Lower lobe of right lung (tissue), 2 donors: Measurements from ENCODE around the gene LMTK2. TPM values are rescaled to one million over a fixed set of nuclear protein-coding genes. Genes with fewer than 3 reads are reported as not detected.
A peak's percentile ranks its signal among the peaks of the same experiment; 100 is the strongest.

Experiments used
- ATAC-seq, 2 donors: fragments of 200-7000 bp; cut with Tn5 transposase; one replicate each; pipeline ENCODE4 v1.9.1; 2020 to 2022; ENCODE audit warnings: mild to moderate bottlenecking in 2 of 2, moderate library complexity in 2 of 2
- DNase-seq: peaks from one replicate; pipeline ENCODE4 v3.0.0-alpha.2; 2020
- H3K27ac ChIP-seq: fragments of 200-600 bp; one replicate; pipeline ENCODE4 v1.8.0; 2022
- H3K27me3 ChIP-seq: fragments of 200-600 bp; one replicate; pipeline ENCODE4 v1.8.0; 2022; ENCODE audit warnings: low read depth
- H3K36me3 ChIP-seq: fragments of 200-600 bp; one replicate; pipeline ENCODE4 v1.8.0; 2022; ENCODE audit warnings: mild to moderate bottlenecking
- H3K4me1 ChIP-seq: fragments of 200-600 bp; one replicate; pipeline ENCODE4 v1.8.0; 2022
- H3K4me3 ChIP-seq: fragments of 200-600 bp; one replicate; pipeline ENCODE4 v1.8.0; 2022; ENCODE audit warnings: mild to moderate bottlenecking
- H3K9me3 ChIP-seq: fragments of 200-600 bp; one replicate; pipeline ENCODE4 v1.8.0; 2022
- intact Hi-C: fragments of 100-400 bp; cut with DNase I; formaldehyde crosslinking; loops from one replicate; pipeline ENCODE4 v1.11.0; 2022
- total RNA-seq: library from RNA; stranded (reverse); fragmentation: NEBNext Ultra II Directional; extraction: Animal tissue kit (Norgen Biotek cat#: 25700); gene quantifications from one replicate; pipeline ENCODE4 v1.2.1, GENCODE V29; 2021
- TF ChIP-seq, protein P1 (sequence below): fragments of 200-600 bp; IDR thresholded peaks from one replicate; pipeline ENCODE4 v1.8.0; 2022; ENCODE audit warnings: antibody characterized with exemption, mild to moderate bottlenecking
- donor health status: DM: no; HTN: yes; CAD: no; lungs with severe emphysema.

The LMTK2 gene
- total RNA-seq, 1 donor from 2014 or later, result 24.5 TPM

DNA sequence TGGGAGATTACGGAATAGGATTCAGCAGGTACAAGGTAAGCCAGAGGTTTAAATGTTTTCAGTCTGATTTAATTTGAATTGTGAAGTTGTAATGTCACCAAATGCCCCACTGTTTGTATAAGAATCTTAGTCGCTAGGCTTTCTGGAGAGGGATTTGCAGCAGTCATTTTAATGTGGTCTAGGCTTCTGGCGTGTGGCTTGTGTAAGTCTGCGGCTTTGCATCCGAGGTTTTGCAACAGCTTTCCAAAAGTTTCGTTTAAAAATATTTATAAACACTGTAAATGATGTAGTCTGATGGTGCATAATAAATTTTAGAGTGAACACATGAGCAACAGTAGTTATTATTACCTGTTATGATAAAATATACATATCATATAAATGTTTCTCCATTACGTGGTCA lies 78.4 kb downstream of the LMTK2 start:
- no peaks in the 10 kb centered on the region for H3K9me3 ChIP-seq
- intact Hi-C loops, result no loop called here
- DNase-seq (no peak), ATAC-seq (no peak)
- no peak overlapping the region for H3K4me3 ChIP-seq
- no peaks in the 10 kb centered on the region for H3K4me1 ChIP-seq
- H3K27me3 ChIP-seq, result no peaks in the 10 kb centered on the region
- H3K27ac ChIP-seq, result no peak overlapping the region
- TF ChIP-seq, protein P1, sequence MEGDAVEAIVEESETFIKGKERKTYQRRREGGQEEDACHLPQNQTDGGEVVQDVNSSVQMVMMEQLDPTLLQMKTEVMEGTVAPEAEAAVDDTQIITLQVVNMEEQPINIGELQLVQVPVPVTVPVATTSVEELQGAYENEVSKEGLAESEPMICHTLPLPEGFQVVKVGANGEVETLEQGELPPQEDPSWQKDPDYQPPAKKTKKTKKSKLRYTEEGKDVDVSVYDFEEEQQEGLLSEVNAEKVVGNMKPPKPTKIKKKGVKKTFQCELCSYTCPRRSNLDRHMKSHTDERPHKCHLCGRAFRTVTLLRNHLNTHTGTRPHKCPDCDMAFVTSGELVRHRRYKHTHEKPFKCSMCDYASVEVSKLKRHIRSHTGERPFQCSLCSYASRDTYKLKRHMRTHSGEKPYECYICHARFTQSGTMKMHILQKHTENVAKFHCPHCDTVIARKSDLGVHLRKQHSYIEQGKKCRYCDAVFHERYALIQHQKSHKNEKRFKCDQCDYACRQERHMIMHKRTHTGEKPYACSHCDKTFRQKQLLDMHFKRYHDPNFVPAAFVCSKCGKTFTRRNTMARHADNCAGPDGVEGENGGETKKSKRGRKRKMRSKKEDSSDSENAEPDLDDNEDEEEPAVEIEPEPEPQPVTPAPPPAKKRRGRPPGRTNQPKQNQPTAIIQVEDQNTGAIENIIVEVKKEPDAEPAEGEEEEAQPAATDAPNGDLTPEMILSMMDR, result no peak
- peaks cover 10% of the 10 kb centered on the region for H3K36me3 ChIP-seq

DNA sequence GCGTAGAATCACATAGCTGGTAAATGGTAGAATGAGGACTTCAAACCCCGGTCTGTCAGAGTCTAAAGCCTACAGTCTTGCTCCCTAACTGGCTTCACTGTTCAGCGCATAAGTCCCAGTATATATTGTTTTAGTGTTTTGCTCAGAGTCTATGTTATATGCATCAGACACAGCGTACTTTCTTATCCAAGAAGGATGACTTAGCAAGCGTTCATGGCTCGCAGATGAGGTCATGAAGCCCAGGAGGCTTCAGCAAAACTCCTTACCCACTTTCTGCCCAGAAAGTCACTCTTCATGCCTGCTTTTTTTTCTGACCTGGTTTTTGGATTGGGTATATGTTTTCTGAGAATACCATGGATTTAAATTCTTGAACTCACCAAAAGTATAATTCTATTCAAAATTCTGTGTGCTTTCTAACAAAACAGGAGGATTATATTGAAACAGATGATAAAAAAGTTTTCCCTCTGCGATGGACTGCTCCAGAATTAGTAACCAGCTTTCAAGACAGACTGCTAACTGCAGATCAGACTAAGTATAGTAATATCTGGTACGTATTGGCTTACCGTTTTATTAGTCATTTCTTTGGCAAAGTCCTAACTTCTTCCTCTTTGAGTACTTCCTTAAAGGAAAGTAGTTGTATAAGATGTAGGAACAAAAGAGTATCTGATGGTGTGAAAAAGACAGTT lies 79.9 kb downstream of the LMTK2 start:
- H3K27me3 ChIP-seq, result no peaks in the 10 kb centered on the region
- H3K4me1 ChIP-seq, result no peaks in the 10 kb centered on the region
- H3K27ac ChIP-seq, result no peak overlapping the region
- ATAC-seq (peak; percentile 46 to 53), DNase-seq (no peak)
- peaks cover 18% of the 10 kb centered on the region for H3K36me3 ChIP-seq
- H3K9me3 ChIP-seq, result no peaks in the 10 kb centered on the region
- TF ChIP-seq, protein P1, result no peak
- no peak overlapping the region for H3K4me3 ChIP-seq
- intact Hi-C loops, result no loop called here

DNA sequence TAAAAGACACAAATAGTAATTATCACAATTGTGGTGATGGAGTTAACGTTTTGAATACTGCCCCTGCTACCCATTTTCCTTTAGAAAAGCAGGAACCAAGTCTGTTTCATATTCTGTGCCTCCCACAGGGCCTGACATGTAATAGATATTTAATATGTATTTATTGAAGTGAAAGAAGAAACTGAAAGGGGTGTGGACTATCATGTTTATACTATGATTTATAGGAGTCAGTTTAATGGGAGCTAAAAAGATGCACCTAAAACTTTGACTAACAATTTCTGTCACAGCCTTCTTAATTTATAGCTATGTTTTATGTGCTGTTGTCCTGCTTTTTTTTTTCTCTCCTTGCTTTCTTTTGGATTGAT lies 80.5 kb downstream of the LMTK2 start:
- DNase-seq, result no peak
- Histone ChIP-seq H3K4me3 (no peak overlapping the region), H3K27me3 (no peaks in the 10 kb centered on the region), H3K9me3 (no peaks in the 10 kb centered on the region), H3K27ac (no peak overlapping the region), H3K4me1 (no peaks in the 10 kb centered on the region), H3K36me3 (peaks cover 23% of the 10 kb centered on the region)
- intact Hi-C loops, result no loop called here
- TF ChIP-seq, protein P1, result no peak
- no peak for ATAC-seq

DNA sequence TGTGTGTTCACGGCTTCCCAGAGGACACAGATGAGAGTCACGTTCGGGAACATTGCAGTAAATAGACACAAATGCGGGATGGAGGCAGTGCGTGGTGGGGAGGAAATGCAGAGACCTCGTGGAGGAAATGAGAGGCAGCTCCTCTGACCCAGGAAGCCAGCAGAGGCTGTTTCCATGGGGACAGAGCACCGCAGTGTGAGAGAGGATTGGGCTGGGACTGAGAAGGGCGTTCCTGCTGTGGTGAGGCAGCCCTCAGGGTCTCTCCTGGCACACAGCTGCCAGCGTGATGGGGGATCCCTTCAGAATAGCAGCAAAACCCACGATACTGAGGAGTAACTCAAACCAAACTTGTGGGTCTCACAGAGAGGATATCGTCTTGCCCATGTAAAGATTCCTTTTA lies 82.9 kb downstream of the LMTK2 start:
- Histone ChIP-seq H3K27me3 (no peaks in the 10 kb centered on the region), H3K4me3 (no peak overlapping the region), H3K9me3 (no peaks in the 10 kb centered on the region), H3K4me1 (no peaks in the 10 kb centered on the region), H3K27ac (no peak overlapping the region), H3K36me3 (peaks cover 47% of the 10 kb centered on the region)
- intact Hi-C loops, result no loop called here
- DNase-seq (no peak), ATAC-seq (no peak)
- TF ChIP-seq, protein P1, result no peak

DNA sequence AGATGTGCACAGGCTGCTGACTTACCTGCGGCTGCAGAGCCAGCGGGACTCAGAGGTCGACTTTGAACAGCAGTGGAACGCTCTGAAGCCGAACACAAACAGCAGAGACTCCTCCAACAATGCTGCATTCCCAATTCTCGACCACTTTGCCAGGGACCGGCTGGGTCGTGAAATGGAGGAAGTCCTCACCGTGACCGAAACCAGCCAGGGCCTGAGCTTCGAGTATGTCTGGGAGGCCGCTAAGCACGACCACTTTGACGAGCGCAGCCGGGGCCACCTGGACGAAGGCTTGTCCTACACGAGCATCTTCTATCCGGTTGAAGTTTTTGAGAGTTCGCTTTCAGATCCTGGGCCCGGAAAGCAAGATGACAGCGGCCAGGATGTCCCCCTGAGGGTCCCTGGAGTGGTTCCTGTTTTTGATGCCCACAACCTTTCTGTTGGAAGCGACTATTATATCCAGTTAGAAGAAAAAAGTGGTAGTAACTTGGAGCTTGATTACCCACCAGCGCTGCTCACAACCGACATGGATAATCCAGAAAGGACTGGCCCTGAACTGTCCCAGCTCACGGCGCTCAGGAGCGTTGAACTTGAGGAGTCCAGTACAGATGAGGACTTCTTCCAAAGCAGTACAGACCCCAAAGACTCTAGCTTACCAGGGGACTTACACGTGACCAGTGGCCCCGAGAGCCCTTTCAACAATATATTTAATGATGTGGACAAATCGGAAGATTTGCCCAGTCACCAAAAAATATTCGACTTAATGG lies 85.2 kb downstream of the LMTK2 start:
- Histone ChIP-seq H3K4me1 (no peaks in the 10 kb centered on the region), H3K27me3 (no peaks in the 10 kb centered on the region), H3K27ac (no peak overlapping the region), H3K4me3 (no peak overlapping the region), H3K9me3 (no peaks in the 10 kb centered on the region), H3K36me3 (peaks cover 70% of the 10 kb centered on the region)
- TF ChIP-seq, protein P1, result no peak
- no peak for ATAC-seq
- intact Hi-C loops, result no loop called here
- DNase-seq, result no peak
